ENCODE results near the gene CHRNB1. TPM values are rescaled to one million over a fixed set of nuclear protein-coding genes. Genes with fewer than 3 reads are reported as not detected.
"Not testable (repeated sequence)": the region's sequence is repeated elsewhere in the genome, so short reads cannot be mapped to it uniquely, and the experiment has no call there.

CHRNB1 gene
- total RNA-seq, 2 experiments from 2014 or later: 7.2 to 7.8 TPM

DNA sequence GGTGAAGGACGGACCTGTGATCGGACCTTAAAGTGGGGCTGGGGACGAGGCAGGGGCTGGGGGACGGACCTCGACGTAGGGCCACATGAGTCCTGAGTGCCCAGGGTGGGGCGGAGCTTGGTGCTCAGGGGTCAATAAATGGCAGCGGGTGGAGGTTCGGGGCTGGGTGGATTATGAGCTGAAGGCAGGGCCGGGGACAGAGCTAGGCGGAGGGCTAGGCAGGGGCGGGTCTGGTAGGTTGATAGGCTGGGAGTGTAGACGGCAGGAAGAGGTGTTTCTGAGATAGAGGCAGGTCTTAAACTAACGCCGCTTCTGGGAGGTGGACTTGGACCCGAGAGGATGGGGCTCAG, 733 bp downstream of the CHRNB1 start:
- ChIA-PET CTCF (interaction anchor here (0.6 to 2.0 kb wide), 5 partner anchors 9 to 141 kb away, joined by 3 to 8 read pairs (median 3); no protein-coding TSS in a partner anchor), POLR2A (no interaction called here)

DNA sequence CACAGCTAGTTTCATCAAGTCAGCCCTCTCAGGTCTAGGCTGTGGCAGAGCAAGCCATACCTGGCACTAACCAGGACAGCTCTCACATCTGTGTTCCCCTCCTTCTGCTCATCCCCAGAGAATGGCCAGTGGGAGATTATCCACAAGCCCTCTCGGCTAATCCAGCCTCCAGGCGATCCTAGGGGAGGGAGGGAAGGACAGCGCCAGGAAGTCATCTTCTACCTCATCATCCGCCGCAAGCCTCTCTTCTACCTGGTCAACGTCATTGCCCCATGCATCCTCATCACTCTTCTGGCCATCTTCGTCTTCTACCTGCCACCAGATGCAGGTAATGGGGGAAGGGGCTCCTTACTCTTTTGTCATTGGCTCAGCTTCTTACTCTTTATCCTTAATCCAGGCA, 3.6 kb downstream of the CHRNB1 start:
- ChIA-PET CTCF (no interaction called here), POLR2A (interaction anchor here (1.2 kb wide), 1 partner anchor 28 kb away, joined by 4 read pairs; no protein-coding TSS in a partner anchor)

DNA sequence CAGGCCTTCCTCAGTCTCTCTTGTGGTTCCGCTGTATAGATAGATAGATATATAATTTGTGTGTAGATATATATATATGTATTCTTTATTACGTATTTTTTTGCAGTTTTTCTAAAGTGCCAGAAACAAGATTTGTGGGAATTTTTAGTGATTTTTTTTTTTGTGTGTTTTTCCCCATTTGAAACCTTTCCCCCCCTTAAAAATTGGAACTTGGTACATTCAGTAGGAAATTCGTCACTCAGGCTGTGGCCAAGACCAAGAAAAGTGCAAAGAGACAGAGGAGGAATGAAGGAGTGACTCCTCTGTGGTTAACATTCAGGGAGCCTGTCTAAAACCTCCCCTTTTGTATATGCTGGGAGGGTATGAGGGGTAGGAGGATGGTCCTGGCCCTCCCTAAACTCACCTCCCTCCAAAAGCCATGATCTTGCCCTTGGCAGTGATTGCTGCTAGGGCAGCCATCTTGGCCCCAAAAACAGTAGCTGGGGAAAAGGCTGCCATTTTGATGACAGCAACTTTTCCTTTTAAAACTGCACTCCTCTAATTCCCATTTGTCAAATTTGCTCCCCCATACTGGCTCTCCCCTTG, 15.2 kb downstream of the CHRNB1 start:
- ChIA-PET POLR2A (interaction anchor here (0.6 kb wide), 1 partner anchor 198 kb away, joined by 3 read pairs; no protein-coding TSS in a partner anchor), CTCF (interaction anchor here (0.7 kb wide), 1 partner anchor 778 kb away, joined by 3 read pairs; no protein-coding TSS in a partner anchor)

DNA sequence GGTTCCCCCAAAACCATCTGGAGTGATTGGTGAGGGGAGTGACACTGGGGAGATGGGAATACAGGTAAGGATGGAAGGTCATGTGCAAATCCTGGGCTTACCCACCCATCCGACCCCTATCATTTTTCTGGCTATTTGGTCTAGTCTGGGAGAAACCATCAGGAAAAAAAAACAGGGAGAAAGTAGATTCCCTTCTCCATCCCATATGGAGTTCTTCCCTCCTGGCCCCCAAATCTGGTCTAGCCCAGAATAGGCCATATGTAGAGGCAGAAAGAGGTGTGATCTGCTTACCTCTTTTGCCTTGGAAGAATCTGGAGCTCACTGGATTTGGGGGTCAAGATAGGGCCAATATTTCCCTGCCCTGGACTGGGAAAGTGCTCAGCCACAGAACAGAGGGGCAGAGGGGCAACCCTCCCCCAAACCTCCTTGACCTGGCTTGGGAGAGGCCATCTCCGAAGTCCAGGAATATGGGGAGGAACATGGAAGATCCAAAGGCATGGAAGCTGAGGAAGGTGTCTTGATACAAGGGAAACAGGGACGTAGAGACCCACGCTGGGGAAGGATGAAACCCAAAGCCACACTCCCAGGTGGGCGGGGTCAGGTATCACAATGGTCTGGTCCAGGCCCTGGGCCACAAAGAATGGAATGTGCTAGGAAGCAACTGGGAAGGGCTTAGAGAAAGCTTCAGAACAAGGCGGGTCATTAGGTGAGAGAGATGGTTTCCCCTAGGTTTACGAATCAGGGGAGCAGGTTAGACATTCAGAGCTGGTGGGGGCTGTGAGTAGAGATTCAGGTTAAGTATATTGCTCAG, 16.2 kb downstream of the CHRNB1 start:
- CTCF ChIA-PET: interaction anchor here (0.6 kb wide), 1 partner anchor 35 kb away, joined by 3 read pairs; no protein-coding TSS in a partner anchor
- POLR2A ChIA-PET: no interaction called here

DNA sequence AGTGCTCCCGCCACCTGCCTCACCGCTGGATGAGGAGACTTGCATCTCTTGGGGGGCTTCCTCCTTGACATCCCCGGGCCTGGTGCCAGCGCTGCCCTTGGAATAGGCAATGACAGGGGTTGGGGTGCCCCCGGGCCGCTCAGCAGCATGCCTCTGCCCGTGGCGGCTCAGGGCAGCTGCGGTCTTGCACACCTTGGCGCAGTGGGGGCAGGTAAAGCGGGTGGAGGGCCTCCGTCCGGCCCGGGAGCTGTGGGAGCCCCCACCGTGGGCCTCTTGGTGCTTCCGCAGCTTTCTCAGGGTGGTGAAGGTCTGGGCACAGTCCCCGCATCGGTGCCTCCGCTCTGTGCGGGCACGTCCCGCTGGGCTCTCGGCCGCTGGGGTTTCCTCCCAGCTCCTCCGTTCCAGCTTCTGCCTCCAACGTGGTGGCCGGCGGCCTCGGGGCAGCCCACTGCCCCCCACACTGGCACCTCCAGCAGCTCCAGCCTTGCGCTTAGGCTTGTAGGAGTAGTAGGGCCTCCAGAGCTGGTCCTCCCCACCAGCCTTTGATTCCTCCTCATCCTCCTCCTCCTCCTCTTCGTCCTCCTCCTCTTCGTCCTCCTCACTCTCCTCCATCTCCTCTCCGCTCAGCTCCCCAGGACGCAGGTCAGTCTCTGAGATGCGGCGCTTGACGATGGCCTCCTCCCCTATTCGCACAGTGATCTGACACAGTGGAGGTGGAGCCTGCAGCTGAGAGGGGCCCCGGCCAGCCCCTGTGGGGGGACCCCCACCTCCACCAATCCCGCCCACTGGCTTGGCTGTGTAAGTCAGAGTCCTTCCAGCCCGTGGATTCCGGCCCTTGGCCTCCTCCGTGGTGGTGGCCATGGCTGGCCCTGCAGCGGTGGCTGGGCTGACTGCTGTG, 17.9 kb downstream of the CHRNB1 start:
- CTCF ChIA-PET: interaction anchor here (1.1 kb wide), 1 partner anchor 17 kb away, joined by 3 read pairs; the partner anchor contains the start of gene ZBTB4
- POLR2A ChIA-PET: interaction anchor here (0.9 kb wide), 1 partner anchor 24 kb away, joined by 3 read pairs; no protein-coding TSS in a partner anchor

DNA sequence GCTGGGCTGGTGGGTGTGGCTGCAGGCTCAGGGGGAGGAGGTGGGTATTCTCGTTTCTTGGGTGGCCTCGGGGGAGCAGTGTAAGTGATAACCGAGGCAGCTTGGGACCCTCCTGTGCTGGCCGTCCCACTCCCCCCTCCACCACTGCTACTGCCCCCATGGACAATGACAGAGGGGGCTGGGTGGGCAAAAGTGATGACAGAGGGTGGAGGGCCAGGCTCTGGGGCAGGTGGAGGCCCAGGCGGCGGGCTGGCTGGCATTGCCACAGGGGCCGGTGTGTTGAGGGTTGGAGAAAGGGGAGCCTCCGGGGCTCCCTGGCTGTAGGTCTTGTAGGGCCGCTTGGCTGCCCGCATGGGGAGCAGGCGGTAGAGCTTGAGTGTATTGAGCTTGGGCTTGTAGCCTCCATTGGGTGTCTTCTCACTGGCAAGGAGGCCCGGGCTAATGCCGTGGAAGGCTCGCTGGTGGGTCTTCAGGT, 18.5 kb downstream of the CHRNB1 start:
- ChIA-PET POLR2A (no interaction called here), CTCF (no interaction called here)

DNA sequence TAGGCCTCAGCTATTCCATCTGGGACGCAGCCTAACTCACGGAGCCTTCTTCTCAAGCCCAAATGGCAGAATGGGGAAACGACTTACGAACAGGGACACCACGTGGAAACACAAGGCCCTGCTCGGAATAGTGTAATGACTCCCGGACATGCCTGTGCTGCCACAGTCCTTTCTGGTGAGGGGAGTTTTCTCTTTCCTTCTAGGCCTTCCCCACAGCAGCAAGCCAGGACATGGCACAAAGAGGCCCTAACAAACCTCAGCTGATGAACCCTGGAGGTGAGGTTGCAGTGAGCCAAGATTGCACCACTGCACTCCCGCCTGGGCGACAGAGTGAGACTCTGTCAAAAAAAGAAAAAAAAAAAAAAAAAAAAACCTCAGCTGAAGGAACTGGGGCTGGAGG, 19.2 kb downstream of the CHRNB1 start:
- ChIA-PET POLR2A (interaction anchor here (0.6 kb wide), 2 partner anchors 98 to 409 kb away, joined by 4 to 5 read pairs; no protein-coding TSS in a partner anchor), CTCF (no interaction called here)

DNA sequence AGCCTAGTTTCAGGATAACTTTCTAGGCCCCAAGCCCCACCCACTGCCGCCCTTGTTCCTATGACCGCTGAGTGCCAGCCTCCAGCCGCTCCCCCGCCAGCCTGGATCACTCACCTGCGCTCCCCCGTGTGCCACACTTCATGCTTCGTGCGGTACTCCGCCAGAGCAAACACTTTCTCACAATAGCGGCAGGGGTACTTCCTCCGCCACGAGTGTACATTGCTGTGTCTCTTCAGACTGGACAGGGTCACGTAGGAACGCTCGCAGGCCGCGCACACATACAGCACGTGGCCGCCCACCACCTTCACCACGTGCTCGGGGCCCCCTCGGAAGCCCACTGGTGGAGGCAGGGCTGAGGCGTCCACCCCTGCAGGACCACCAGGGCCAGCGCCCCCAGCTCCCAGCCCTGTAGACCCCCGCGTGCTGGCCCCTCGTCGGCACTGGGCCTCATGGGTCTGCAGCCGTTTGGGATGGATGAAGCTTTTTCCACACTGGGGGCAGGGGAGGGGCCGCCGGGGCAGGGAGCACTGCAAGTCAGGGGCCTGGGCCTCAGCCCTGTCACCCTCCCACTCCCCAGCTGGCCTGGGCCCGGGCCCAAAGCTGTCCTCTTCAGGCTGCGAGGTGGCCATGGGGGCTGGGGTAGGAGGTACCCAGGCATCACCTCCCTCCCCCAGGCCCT, 20.9 kb downstream of the CHRNB1 start:
- CTCF ChIA-PET: no interaction called here

DNA sequence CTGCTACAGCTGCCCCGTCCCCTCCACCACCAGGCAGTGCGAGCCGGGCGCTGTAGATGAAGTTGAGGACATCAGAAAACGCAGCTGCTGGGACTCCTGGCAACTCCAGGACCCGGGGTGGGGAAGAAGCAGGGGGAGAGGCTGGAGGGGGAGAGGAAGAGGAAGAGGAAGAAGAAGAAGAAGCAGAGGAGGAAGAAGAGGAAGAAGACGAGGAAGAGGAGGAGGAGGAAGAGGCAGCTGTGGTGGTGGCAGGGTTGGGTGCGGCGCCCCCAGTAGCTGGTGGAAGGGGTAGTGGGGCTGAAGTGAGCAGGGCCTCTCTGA, 21.4 kb downstream of the CHRNB1 start:
- ChIA-PET POLR2A (no interaction called here), CTCF (interaction anchor here (1.3 kb wide), 1 partner anchor 10 kb away, joined by 4 read pairs; no protein-coding TSS in a partner anchor)

More for the DNA sequence above, 20.9 kb downstream of the CHRNB1 start:
- POLR2A ChIA-PET: no interaction called here

DNA sequence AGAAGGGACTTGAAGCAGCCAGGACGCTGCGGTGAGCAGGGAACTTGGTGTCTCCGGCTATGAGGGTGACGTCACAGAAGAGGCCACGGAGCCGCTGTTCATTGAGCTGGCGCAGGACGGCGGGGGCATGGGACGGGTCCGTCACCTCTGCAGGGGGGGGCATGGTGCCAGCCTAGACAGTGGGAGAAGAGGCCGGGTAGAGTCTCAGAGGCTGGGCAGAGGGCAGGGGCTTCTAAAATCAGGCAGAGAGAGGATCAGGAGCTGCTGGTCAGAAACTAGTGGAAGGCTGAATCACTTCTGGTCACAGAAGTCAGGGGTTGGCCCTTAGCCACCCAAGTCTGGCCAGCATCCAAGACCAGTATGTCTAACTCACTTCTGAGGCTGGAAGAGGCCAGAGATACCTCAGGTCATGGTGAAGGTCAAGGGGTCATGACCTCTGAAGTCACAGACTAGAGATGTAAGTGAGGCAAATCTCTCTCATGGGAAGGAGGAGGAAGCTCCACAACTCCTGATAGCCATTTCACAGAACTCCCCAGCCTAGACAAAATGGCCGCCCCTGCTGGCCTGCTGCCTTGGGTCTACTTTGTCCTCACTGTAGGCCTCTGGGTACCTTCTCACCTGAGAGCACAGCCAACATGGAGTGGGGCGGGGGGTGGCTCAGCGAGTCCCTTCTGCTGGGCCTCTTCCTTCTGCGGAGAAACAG, 21.9 kb downstream of the CHRNB1 start:
- ChIA-PET CTCF (interaction anchor here (1.3 kb wide), 1 partner anchor 9 kb away, joined by 4 read pairs; no protein-coding TSS in a partner anchor), POLR2A (no interaction called here)

DNA sequence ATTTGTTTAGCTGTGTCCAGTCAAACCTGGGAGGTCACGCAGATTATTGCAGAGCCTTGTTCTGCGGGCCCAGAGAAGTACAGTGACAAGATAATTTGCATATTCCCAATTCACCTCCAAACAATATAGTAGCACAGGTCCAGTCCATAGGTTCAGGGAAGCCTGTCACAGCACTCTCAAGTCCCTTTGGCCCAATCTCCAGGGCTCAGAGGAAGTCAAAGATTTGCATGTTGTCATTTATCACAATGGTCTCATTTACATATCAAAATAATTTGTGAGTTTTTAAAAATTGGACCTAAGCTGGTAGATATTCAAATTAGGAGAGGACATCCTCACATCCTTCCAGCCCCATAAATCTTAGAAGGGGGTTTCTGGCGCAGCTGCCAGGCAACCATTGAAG, 22.6 kb downstream of the CHRNB1 start:
- ChIA-PET POLR2A (no interaction called here), CTCF (interaction anchor here (0.5 to 1.3 kb wide), 3 partner anchors 9 to 31 kb away, joined by 3 to 4 read pairs (median 3); no protein-coding TSS in a partner anchor)

DNA sequence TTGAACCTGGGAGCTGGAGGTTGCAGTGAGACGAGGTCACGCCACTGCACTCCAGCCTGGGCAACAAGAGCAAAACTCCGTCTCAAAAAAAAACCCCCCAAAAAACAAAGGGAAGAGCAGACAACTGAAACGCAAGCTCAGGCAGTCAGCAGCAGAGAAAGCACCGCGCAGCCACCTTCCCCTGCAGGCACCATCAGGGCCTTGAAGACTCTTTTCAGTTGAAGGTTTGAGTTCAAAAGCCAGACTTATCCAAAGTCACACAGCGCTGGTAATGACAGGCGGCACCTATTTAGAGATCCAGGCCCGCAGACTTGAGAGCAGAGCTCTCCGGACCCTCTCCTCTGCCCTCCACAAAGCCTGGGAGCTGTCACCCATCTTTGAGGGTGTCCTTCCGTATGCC, 23.4 kb downstream of the CHRNB1 start:
- POLR2A ChIA-PET: no interaction called here
- CTCF ChIA-PET: interaction anchor here (1.2 kb wide), 1 partner anchor 31 kb away, joined by 3 read pairs; no protein-coding TSS in a partner anchor

DNA sequence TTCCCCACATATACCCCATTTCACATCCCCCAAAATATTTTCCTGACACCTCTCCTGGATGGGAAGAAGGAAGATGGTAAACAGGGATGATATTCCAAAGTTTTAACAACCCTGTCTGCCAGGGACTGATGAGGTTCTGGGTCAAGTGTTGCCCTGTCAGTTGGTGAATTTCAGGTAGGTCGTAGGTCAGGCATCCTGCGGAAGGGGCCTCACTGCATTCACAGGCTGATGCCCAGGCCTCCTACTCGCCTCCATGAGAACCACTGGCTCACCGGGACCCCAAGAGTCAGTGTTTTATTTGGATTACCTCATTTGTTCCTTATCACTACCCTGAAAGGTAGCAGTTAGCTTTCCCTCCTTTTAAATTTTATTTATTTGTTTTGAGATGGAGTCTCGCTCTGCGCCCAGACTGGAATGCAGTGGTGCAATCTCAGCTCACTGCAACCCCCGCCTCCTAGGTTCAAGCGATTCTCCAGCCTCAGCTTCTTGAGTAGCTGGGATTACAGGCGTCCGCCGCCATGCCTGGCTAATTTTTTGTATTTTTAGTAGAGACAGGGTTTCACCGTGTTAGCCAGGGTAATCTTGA, 24.0 kb downstream of the CHRNB1 start:
- POLR2A ChIA-PET: no interaction called here
- CTCF ChIA-PET: no interaction called here

DNA sequence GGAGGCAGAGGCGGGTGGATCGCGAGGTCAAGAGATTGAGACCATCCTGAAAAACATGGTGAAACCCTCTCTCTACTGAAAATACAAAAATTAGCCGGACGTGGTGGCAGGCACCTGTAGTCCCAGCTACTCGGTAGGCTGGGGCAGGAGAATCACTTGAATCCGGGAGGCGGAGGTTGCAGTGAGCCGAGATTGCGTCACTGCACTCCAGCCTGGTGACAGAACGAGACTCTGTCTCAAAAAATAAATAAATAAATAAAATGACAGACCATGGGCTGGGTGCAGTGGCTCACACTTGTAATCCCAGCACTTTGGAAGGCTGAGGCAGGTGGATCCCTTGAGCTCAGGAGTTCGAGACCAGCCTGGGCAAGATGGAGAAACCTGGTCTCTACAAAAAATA, 25.0 kb downstream of the CHRNB1 start:
- CTCF ChIA-PET, POLR2A ChIA-PET: not testable (repeated sequence)

DNA sequence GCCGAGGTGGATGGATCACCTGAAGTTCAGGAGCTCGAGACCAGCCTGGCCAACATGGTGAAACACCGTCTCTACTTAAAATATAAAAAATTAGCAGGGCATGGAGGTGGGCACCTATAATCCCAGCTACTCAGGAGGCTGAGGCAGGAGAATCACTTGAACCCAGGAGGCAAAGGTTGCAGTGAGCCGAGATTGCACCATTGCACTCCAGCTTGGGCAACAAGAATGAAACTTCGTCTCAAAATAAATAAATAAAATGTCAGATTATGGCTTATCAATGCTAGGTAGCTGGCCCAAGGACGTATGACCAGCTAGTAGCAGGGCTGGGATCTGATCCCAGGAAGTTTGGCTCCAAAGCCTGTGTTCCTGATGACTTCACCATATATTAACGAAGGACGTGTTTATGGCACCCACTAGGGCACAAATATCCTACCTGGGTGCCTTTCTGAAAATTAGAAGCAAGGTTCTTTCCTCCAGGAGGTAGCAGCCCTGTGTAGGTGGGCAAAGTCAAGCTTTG, 25.7 kb downstream of the CHRNB1 start:
- CTCF ChIA-PET: not testable (repeated sequence)
- POLR2A ChIA-PET: interaction anchor here (0.5 kb wide), 1 partner anchor 447 kb away, joined by 4 read pairs; no protein-coding TSS in a partner anchor

DNA sequence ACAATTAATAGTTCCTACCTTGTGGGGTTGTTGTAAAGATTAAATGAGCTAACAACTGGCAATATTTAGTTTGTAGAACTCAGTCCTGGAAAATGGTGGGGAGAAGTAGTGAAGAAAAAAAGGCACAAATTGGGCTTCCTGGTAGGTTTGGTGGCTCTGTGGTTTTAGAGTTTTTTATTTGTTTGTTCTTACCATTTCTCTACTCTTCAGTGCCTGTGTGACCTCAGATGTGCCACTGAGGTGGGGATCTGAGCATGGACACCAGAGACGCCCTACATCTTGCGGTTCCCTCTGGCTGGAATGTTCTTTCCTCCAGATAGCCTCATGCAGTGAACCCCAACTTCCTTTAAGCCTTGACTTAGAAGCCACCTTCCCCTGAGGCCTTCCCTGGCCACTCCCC, 26.9 kb downstream of the CHRNB1 start:
- ChIA-PET CTCF (interaction anchor here (1.2 kb wide), 1 partner anchor 17 kb away, joined by 3 read pairs; no protein-coding TSS in a partner anchor), POLR2A (no interaction called here)

DNA sequence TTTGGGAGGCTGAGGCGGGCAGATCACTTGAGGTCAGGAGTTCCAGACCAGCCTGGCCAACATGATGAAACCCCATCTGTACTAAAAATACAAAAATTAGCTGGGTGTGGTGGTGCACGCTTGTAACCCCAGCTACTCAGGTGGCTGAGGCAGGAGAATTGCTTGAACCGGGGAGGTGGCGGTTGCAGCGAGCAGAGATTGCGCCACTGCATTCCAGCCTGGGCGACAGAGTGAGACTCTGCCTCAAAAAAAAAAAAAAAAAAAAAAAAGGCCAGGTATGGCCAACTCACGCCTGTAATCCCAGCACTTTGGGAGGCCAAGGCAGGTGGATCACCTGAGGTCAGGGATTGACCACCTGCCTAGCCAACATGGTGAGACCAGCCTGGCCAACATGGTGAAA, 29.9 kb downstream of the CHRNB1 start:
- POLR2A ChIA-PET: interaction anchor here (0.7 kb wide), 1 partner anchor 256 kb away, joined by 3 read pairs; no protein-coding TSS in a partner anchor
- CTCF ChIA-PET: interaction anchor here (0.7 to 1.4 kb wide), 2 partner anchors 38 to 567 kb away, joined by 7 to 8 read pairs; no protein-coding TSS in a partner anchor
